Measurements from ENCODE around the gene PPIB.
"Not testable (repeated sequence)": the region's sequence is repeated elsewhere in the genome, so short reads cannot be mapped to it uniquely, and the experiment has no call there.

PPIB gene

DNA sequence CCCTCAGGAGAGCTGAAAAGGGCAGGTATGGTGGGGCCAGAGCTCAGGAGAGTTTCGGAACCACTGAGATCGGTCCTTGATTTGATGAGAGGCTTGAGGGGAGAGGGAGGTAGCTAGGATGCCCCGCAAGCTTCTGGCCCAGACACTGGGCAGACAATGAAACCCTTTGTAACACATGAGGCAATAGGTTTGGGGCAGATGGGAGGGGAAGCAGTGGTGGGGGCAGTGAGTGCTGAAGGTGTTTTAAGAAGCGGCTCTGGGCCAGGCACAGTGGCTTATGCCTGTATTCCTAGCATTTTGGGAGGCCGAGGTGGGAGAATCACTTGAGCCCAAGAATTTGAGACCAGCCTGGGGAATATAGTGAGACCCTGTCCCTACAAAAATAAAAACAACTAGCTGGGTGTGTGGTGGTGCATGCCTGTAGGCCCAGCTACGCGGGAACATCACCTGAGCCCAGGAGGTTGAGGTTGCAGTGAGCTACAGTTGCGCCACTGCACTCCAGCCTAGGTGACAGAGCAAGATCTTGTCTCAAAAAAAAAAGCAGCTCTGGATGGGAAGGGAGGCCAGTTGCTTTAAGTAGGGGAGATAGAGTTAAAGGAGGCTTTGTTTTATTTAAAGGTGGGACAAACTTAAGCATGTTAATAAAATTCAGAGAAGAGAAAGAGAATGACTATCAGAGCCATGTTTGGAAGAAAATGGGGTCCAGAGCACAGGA, 20.9 kb downstream of the PPIB start:
- no peak for DNase-seq (ENCODE audit: low read depth)

DNA sequence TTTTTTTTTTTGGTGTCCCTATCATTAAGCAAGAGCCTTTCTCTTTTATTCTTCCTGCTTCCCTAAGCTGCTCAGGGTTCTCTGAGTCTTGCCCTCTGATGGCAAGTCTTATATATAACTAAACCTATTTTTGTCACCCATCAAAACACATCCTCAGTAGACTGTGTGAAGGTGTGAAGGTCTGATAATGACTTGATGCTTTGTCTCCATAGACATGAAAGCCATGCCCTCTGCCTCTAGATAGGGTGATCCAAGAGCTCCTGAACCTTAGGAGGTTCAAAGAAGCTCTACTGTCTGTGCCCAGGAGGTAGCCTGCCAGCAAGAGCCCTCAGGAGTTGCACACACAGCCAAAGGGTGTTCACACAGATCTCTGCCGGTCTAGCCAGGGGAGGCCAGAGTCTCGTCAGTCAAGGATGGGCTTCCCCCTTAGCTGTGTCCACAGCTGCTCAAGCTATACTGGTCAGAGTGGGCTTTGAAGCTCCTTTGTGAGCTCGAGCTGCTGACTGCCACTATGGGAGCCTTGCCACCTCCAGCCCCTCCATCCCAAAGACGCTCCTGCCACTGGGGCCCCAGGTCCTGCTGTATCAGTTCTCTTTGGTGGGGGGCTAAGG, 24.4 kb downstream of the PPIB start:
- no peak for DNase-seq (ENCODE audit: low read depth)

DNA sequence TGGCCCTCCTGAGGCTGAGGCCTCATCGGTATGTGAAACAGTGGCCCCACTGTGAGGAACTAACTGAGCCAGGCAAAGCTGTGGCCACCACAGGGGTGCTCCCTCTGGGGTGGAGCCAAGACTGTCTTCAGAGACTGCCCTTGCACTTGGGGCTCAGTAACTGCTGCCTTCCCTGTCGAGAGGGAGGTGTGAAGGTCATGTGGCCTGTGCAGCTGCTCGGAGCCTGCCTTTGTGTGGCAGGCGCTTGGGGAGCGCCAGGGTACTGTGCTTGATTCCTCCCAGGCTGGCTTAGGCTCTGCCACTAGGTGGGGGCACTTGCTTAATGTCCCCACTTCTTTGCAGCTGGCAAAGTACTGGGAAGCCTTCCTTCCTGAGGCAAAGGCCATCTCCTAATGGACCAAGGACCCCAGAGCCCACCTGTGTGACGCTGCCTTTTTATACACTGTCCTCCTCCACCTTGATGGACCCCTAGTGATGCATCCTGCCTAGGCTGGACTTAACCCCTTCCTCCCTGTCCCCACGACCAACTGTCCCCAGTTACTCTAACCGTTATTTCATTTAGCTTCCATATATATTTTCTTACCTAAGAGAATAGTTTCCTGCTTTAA, 25.5 kb downstream of the PPIB start:
- no peak for DNase-seq (ENCODE audit: low read depth)

DNA sequence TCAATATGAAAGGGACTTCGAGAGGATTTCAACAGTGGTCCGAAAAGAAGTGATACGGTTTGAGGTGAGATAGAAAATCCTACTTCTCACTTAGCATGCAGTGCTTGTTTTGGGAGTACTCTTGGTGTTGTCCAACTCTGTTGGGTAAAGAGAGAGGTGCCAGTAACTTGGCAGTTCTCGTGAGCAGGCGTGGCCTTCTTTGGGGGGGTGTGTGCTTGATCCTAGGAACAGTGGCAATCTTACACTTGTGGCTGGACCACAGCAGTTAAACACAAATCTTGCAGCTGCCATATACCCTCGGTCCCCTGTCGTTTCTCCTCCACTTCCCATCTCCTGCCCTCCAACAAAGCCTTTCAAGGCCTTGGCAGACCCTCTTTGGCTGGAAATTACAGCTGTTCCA, 26.5 kb downstream of the PPIB start:
- DNase-seq (ENCODE audit: low read depth) = no peak

DNA sequence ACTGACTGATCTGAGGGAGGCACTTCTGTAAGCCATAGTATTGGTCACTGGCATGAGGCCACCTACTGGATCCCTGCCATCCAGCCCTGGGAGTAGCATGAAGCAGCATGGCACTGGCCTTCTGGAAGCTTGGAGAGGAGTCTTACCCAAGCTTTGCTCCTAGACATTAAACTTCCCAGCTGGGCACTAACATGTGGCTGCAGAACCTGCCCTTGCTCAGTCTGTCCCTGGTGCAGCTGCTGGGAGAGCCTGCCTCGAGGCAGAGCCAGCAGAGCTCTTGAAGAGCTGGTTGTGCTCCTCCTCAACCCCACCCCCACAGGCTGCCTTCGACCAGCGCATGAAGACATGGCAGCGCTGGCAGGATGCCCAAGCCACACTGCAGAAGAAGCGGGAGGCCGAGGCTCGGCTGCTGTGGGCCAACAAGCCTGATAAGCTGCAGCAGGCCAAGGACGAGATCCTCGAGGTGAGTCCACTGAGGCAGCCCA, 28.4 kb downstream of the PPIB start:
- no peak for DNase-seq (ENCODE audit: low read depth)

DNA sequence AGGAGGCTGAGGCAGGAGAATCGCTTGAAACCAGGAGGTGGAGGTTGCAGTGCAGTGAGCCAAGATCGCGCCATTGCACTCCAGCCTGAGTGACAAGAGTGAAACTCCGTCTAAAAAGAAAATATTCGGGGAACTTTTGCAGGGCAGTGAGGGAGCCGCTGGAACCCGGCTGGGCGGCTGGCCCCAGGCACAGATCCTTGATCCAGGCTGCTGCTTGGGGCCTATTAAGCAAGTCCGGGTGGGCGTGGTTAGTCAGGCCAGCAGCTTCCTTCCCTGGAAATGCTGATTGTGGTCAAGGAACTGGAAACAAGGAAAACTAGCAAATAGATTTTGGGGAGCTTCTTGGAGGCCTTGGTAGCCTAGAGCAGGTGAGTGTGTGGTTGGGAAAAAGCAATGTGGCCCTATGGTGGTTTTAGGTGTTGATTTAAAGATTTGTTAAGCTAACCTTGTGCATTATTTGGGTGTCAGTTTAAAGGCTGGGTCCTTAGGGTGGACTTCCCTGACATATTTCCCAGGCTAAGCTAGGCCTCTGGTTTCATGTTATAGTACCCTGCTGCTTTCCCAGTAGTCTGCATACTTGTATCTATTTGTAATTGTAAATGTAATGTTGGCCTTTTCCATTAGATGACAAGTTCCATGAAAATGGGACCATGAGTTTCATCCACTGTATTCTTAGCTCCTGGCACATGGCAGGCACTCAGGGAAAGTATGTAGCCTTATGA, 29.0 kb downstream of the PPIB start:
- no peak for DNase-seq (ENCODE audit: low read depth)

DNA sequence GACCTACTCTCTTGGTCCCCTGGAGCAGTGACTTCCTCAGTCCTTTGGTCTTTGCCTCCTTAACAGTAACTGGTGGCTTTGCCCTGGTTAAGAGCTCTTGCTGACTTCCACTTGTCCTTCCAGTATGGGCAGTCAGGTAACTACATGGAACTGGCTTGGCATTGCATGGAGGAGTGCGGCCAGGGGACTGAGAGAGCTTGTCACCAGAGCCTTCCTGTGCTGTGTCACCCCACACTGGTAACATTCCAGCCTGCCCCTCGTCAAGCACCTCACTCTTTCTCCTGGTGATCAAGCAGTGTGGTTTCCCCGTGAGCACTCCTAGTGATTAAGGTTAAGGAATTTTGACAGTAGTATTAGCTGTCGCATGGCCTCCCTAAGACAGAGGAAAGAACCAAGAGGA, 30.6 kb downstream of the PPIB start:
- DNase-seq (ENCODE audit: low read depth) = no peak

DNA sequence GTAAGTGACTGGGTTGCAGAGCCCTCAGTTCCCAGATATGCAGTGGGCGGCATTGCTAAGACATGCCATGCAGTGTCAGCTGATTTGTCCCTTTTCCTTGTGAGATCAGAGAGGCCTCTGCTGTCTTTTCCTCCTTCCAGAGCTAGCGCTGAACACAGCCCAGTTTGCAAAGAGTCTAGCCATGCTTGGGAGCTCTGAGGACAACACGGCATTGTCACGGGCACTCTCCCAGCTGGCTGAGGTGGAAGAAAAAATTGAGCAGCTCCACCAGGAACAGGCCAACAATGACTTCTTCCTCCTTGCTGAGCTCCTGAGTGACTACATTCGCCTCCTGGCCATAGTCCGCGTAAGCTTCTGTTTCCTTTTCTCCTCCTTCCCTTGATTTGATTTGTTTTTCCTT, 31.3 kb downstream of the PPIB start:
- DNase-seq (ENCODE audit: low read depth) = no peak

DNA sequence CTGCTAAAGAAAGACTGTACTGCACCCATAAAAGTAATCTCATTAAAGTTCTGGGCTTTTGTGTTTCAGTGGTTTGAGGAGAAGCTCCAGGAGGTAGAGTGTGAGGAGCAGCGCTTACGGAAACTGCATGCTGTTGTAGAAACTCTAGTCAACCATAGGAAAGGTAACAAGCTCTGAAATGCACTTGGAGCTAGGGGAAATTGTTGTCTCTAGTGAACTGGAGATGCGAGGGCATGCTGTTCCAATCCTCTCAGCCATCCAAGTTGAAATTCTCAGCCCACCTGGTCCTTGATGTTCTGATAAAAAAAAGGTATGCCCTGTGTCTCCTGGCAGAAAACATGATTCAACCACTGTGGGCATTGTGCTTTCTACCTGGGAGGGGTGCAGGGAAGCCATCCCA, 32.7 kb downstream of the PPIB start:
- DNase-seq (ENCODE audit: low read depth) = no peak

DNA sequence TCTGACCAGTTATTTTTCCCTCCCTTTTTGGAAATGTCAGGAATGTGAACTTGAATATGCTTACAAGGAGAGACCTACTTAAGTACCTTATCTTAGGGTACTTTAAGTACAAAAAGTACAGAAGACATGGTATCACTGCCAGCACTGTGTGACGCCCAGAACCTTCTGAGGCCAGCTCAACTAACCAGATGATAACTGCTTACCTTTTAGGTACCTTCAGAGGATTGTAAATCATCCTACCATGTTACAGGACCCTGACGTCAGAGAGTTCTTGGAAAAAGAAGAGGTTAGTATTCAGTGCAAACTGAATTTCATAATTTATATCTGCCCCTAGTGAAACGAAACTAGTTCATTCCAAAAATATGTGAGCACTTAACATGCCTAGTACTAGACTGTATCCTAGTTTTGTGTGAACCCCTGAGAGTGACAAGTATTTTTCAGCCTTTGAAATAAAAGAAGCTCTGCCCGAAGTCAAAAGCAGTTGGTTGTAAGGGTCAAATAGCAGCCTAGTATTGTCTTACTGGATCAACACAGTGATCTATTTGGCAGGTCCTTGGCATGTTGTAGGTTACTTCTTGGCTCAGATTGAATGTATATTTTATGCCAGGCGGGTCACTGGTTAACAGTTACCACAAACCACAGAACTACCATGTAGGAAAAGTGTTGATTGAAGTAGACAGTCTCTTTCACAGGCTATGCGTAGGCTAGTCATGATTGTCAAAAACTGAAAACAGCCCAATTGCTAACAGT, 35.1 kb downstream of the PPIB start:
- no peak for DNase-seq (ENCODE audit: low read depth)

DNA sequence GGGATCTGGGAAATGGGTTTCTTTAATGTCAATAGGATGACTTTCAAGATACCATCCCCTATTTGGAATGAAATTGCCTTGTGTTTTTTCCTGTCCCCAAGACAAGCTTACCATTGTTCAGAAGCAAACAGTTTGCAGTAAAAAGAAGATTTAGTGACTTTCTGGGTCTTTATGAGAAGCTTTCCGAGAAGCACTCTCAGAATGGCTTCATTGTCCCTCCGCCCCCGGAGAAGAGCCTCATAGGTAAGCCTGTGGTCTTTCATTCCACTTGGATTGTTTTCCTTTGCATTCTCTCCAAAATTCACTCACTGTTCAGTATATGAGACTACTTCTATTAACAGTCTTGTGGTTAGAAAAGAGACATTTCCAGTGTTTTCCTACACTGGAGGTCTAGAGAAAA, 36.8 kb downstream of the PPIB start:
- DNase-seq (ENCODE audit: low read depth) = no peak

DNA sequence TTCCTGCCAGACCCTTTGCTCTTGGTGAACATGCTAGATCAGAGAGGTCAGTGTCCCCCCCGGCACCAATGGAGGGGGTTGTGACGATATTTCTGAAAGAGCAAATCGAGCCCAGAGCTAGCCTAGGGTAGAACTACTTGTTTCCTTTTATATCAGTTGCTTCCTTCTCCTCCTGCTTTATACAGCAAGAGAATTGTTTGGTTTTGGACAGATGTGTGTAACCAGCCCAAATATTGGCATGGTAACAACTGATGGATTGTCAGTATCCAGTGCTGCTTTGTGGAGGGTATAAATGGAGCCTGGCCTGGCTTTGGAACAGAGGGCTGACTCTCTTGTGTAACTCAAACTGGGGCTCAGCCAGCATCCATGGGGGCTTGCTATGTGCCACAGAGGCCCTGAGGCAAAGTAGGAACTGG, 39.9 kb downstream of the PPIB start:
- DNase-seq (ENCODE audit: low read depth) = no peak

DNA sequence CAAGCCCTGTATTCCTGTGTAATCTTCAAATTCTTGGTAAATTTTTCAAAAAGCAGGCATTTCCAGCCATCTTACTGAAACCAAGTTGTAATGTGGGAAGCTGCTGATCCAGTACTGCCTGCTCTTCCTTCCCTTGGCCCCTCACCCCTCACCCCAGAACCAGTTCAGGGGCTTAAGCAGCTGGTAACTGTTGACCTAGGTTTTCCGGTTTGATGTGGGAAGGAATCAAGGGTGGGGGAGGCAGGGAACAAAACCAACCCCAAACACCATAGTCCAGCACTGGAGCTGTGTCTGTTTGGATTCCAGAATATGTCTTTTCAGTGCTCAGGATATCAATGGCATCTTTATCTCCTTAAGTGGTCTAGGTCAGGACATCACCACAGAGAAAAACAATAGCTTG, 40.4 kb downstream of the PPIB start:
- no peak for DNase-seq (ENCODE audit: low read depth)

DNA sequence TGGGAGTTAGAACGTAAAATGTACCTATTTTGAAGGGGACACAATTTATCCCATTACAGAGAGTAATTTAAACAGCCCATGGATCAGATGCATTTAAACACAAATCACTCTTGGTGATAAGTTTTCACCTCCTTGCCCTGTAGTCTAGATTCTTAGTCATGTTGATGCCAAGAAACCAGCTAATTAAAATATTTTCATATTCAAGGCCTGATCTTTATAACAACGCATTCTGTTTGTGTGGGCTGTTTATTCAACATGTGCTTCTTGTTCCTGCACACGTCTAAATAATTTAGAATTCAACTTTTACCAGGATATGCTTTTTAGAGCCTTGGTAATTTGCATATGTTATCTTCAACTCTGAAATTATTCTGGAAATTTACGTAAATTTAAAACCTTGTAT, 41.2 kb downstream of the PPIB start:
- DNase-seq (ENCODE audit: low read depth) = no peak

DNA sequence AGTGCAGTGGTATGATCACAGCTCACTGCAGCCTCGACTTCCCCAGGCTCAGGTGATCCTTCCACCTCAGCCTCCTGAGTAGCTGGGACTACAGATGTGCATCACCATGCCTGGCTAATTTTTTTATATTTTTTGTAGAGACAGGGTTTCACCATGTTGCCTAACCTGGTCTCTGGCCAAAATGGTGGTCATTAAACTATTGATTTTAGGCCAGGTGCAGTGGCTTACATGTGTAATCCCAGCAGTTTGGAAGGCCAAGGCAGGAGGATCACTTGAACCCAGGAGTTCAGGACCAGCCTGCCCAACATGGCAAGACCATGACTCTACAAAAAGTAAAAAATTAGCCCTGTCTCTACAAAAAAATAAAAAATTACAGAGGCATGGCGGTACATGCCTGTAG, 42.5 kb downstream of the PPIB start:
- DNase-seq (ENCODE audit: low read depth) = not testable (repeated sequence)

DNA sequence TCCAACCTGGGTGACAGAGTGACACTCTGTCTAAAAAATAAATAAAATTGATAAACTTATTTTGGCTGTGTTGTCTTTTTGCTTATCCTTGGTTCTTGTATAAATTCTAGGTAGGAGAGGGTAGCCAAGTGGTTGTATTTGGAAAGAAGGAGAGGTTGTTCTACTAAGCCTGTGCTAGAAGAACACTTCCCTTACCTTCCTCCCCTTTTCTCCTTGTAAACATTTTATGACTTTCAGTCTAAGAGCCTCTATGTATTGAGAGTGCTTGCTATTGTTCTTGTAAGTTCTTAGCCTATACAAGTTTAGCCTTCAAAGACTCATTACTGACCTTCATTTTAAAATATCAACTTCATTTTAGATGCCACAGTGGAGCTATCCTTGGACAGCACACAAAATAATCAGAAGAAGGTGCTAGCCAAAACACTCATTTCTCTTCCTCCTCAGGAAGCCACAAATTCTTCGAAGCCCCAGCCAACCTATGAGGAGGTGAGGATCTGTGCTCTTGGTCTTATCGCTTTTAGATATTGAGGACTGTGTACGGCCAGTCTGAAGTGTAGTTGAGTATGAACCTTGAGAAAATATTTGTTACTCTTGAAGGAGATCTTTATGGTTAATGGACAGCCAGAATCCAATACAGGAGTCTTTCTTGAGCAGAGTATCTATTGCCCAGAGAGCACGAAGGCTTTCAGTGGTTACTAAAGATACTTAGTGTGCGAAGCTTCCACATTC, 44.9 kb downstream of the PPIB start:
- DNase-seq (ENCODE audit: low read depth) = no peak

DNA sequence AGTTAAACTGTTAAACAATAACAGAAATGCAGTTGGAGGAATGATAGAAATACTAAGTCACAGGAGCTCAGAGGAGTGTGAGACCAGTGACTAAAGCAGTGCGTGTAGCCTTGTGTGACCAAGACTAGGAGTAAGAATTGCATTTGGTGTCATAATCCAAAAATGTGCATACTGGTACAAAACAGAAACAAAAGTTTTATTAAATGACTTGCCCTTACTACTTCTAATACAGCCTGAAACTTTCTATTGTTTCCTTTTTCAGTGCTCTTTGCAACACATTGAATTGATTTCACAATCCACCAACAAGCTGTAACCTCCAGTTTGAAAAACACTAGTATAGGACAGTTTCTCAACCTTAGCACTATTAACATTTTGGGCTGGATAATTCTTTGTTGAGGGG, 49.9 kb downstream of the PPIB start:
- DNase-seq (ENCODE audit: low read depth) = no peak

DNA sequence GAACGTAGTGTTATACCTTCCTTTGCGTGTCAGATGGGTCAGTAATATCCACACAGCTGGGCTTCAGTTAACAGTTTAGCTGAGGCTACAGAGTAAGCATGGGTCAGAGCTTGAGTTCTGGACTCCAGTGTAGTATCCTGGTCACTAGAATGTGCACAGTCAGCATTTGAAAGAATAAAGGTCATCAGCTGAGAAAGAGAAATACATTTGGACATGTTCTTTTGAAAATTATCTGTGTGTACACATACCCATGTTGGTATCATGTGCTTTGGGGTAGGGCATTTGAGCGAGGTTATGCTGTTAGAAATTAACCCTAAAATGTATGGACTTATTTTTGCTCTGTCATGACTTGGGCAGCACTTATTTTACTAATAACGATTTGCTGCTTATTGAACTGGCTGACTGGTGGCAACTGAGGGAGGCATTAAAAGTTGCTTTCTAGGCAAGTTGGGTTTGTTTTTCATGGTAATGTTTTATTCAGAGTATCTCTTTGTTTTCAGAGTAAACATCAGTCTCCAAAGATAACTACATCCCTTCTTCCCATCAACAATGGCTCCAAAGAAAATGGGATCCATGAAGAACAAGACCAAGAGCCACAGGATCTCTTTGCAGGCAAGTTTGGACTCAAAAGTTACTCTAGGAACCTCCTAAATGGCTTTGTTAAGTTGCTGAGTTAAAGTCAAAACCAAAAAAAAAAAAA, 50.6 kb downstream of the PPIB start:
- no peak for DNase-seq (ENCODE audit: low read depth)

DNA sequence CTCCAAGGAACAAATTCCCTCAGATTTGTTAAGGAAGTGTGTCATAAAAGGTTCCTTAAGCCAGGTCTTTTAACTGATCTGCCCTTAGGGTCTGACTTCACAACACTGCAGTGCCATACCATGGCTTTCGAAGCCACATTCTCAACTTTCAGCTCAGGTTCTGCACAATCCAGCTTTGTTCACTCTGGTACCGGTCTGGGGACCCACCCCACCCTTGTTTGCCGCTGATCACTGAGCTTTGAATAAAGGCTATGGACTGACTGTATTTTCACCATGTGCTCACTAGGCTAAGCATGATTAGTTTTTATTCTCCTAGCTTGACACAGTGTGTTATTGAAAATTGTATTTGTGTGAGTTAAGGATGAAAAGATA, 51.2 kb downstream of the PPIB start:
- no peak for DNase-seq (ENCODE audit: low read depth)

DNA sequence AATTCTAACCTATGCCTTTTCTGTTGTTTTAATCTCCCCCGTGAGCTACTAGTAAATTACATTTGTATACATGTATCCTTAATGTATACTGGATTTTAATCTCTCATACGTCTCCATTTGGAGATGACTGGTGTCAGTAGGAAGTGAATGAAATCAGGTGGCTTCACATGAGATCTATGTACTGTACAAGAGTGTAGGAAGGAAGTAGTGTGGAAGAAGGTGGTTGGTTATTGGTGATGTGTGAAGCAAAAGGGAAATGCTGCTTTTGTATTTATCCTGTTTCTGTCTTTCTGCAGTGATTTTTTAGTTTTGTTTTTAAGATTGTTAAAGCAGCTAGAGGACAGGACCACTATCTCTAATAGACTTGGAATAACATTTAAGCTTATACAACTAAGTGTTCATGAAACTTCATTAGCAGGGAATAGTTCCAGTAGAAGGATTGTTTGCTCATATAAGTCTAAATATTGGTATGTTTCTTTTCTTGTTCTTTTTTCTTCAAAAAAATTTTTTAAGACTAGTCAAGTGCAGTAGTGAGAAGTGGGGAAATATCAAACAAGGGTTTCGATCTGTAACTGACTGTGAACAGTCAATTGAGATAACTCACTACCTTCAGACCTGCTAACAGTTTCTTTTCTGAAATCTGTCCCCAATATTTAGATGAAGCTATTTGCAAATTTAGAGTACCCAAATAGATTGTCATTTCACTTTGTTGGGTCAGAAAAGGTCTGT, 51.7 kb downstream of the PPIB start:
- DNase-seq (ENCODE audit: low read depth) = no peak
